Immature natural killer cell (primary cell): ENCODE results near the gene AHNAK. TPM values are rescaled to one million over a fixed set of nuclear protein-coding genes. Genes with fewer than 3 reads are reported as not detected.

Experiments used
- polyA plus RNA-seq, 3 donors: library from polyadenylated mRNA; unstranded; fragments of 300-500 nt; fragmentation: Illumina TruSeq; gene quantifications; one replicate each; pipeline ENCODE4 v1.2.3, GENCODE V29; 2021

Gene AHNAK
- polyA plus RNA-seq, 3 donors from 2014 or later = 45.0 to 217 (median 57.2) TPM

Other genes starting within 250 kb of the AHNAK start
- not detected for gene SCGB1D4, start 247.7 kb downstream of the AHNAK start, polyA plus RNA-seq
- 10 to 100 TPM in 1 of 3 donors, 1 to 10 TPM in 2; 3.2 to 11.2 (median 8.1) TPM for gene ASRGL1, start 209.4 kb downstream of the AHNAK start, polyA plus RNA-seq
- gene SCGB1A1, start 127.8 kb downstream of the AHNAK start, polyA plus RNA-seq = not detected
- gene EEF1G, start 27.1 kb upstream of the AHNAK start, polyA plus RNA-seq = 100 to 1,000 TPM; 628 to 849 (median 821) TPM
- 10 to 100 TPM in 2 of 3 donors, 1 to 10 TPM in 1; 7.3 to 16.2 (median 12.5) TPM for gene TUT1, start 44.7 kb upstream of the AHNAK start, polyA plus RNA-seq
- gene MTA2, start 55.1 kb upstream of the AHNAK start, polyA plus RNA-seq = 10 to 100 TPM in 2 of 3 donors, 1 to 10 TPM in 1; 9.7 to 48.4 (median 22.4) TPM
- gene EML3, start 66.0 kb upstream of the AHNAK start, polyA plus RNA-seq = 10 to 100 TPM; 15.9 to 25.8 (median 17.9) TPM
- 1 to 10 TPM in 2 of 3 donors, under 1 TPM in 1; 0.17 to 2.1 (median 1.6) TPM for gene ROM1, start 66.5 kb upstream of the AHNAK start, polyA plus RNA-seq
- gene B3GAT3, start 75.2 kb upstream of the AHNAK start, polyA plus RNA-seq = 10 to 100 TPM; 35.5 to 54.1 (median 49.7) TPM
- 100 to 1,000 TPM; 135 to 246 (median 167) TPM for gene GANAB, start 99.8 kb upstream of the AHNAK start, polyA plus RNA-seq
- gene INTS5, start 106.5 kb upstream of the AHNAK start, polyA plus RNA-seq = 10 to 100 TPM; 19.1 to 43.9 (median 22.4) TPM
- 100 to 1,000 TPM; 125 to 152 (median 136) TPM for gene C11orf98, start 118.4 kb upstream of the AHNAK start, polyA plus RNA-seq
- 1 to 10 TPM in 2 of 3 donors, not detected in 1; 2.1 to 4.4 TPM for gene CSKMT, start 118.5 kb upstream of the AHNAK start, polyA plus RNA-seq
- gene UQCC3, start 124.9 kb upstream of the AHNAK start, polyA plus RNA-seq = 10 to 100 TPM; 13.9 to 18.0 (median 14.0) TPM
- 10 to 100 TPM in 1 of 3 donors, 1 to 10 TPM in 2; 6.3 to 11.4 (median 6.5) TPM for gene LBHD1, start 125.5 kb upstream of the AHNAK start, polyA plus RNA-seq
- gene UBXN1, start 132.3 kb upstream of the AHNAK start, polyA plus RNA-seq = 100 to 1,000 TPM in 2 of 3 donors, 10 to 100 TPM in 1; 93.1 to 152 (median 152) TPM
- gene LRRN4CL, start 142.7 kb upstream of the AHNAK start, polyA plus RNA-seq = not detected
- 10 to 100 TPM; 52.5 to 54.1 (median 53.6) TPM for gene BSCL2, start 160.6 kb upstream of the AHNAK start, polyA plus RNA-seq
- gene GNG3, start 160.9 kb upstream of the AHNAK start, polyA plus RNA-seq = not detected
- gene HNRNPUL2, start 180.7 kb upstream of the AHNAK start, polyA plus RNA-seq = 1 to 10 TPM in 2 of 3 donors, under 1 TPM in 1; 0.97 to 4.8 (median 1.1) TPM
- 10 to 100 TPM; 11.2 to 19.0 (median 14.5) TPM for gene TTC9C, start 181.7 kb upstream of the AHNAK start, polyA plus RNA-seq
- gene ZBTB3, start 207.4 kb upstream of the AHNAK start, polyA plus RNA-seq = 10 to 100 TPM in 1 of 3 donors, 1 to 10 TPM in 2; 4.1 to 14.2 (median 5.5) TPM
- gene POLR2G, start 214.8 kb upstream of the AHNAK start, polyA plus RNA-seq = 100 to 1,000 TPM; 397 to 564 (median 472) TPM
- 1 to 10 TPM; 3.8 to 9.6 (median 7.3) TPM for gene TAF6L, start 224.6 kb upstream of the AHNAK start, polyA plus RNA-seq
- gene TMEM179B, start 240.6 kb upstream of the AHNAK start, polyA plus RNA-seq = 100 to 1,000 TPM; 162 to 290 (median 174) TPM
- 10 to 100 TPM; 47.9 to 69.7 (median 63.2) TPM for gene TMEM223, start 245.2 kb upstream of the AHNAK start, polyA plus RNA-seq